ENCODE results near the gene ACSS3. TPM values are rescaled to one million over a fixed set of nuclear protein-coding genes. Genes with fewer than 3 reads are reported as not detected.

Gene ACSS3
- total RNA-seq, 1 experiment from 2014 or later: 19.3 TPM

DNA sequence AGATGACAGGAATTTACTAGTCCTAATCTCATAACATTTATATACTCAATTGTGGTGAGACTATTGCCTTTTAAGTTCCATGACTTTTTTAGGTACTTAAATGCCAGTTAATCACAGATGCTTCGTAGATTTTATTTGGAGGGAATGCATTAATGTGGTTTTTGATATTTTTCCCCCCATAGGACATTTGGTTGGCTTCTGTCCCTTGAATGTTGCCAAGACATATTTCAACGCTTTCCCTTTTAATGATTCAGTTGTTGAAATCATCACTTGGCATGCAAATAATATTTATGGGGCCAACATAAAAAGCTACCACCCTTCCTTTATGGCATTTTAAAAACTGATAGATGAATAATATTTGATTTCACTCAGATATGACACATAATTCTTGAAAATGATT, 172.1 kb downstream of the ACSS3 start:
- Histone ChIP-seq H2BK120ac (ENCODE audit: low read depth, low read length, poor library complexity, severe bottlenecking) (no peak overlapping the region), H2BK12ac (ENCODE audit: insufficient read length, low read depth, low read length) (no peak overlapping the region), H4K8ac (replicated peaks; ENCODE audit: insufficient read length, low read depth, low read length) (no peak overlapping the region), H4K20me1 (ENCODE audit: control insufficient read depth, insufficient read depth, insufficient read length) (no peaks in the 10 kb centered on the region), H4K91ac (ENCODE audit: insufficient read length, low read depth, low read length) (no peak overlapping the region), H2BK5ac (ENCODE audit: insufficient read length, low read length) (no peak overlapping the region), H3K4me1 (ENCODE audit: insufficient read depth, low read length) (no peaks in the 10 kb centered on the region), H3K23me2 (ENCODE audit: insufficient read length, low read depth, low read length, poor library complexity, severe bottlenecking) (no peaks in the 10 kb centered on the region), H2BK20ac (ENCODE audit: low read depth, low read length, poor library complexity, severe bottlenecking) (no peak overlapping the region), H3K23ac (ENCODE audit: insufficient read length, low read depth, low read length) (no peak overlapping the region), H3K18ac (ENCODE audit: insufficient read length, low read depth, low read length) (no peak overlapping the region), H2AFZ (ENCODE audit: low read length) (no peak overlapping the region), H2BK15ac (ENCODE audit: low read depth, low read length) (no peak overlapping the region), H3K9me3 (ENCODE audit: control insufficient read depth, low read depth, low read length) (no peaks in the 10 kb centered on the region), H3K4ac (ENCODE audit: low read depth, low read length) (no peak overlapping the region), H3K14ac (ENCODE audit: insufficient read depth, low read length) (no peak overlapping the region), H3K4me2 (ENCODE audit: insufficient read depth, insufficient read length, low read length) (no peak overlapping the region), H3T11ph (ENCODE audit: low read length) (no peak overlapping the region), H3K79me2 (ENCODE audit: insufficient read depth, low read length) (no peaks in the 10 kb centered on the region), H3K79me1 (ENCODE audit: insufficient read depth, low read depth, low read length, poor library complexity, severe bottlenecking) (no peaks in the 10 kb centered on the region), H3K27me3 (ENCODE audit: insufficient read depth, low read length) (no peaks in the 10 kb centered on the region), H4K5ac (ENCODE audit: insufficient read length, low read depth, low read length) (no peak overlapping the region), H3K56ac (ENCODE audit: insufficient read length, low read depth, low read length) (no peak overlapping the region), H2AK5ac (ENCODE audit: insufficient read length, low read length) (no peak overlapping the region), H3K9ac (ENCODE audit: extremely low read depth, insufficient read length, low read length) (no peak overlapping the region), H3K27ac (ENCODE audit: insufficient read length, low read depth, low read length) (no peak overlapping the region)
- H3K27ac Mint-ChIP-seq: no peak overlapping the region
- peaks cover 0 to under 1% (median 0%) of the 10 kb centered on the region in 3 experiments; a peak in 1 of 7 replicates for H3K36me3 Mint-ChIP-seq (ENCODE audit: insufficient read depth in 1 of 3, low read depth in 3 of 3)
- no peak overlapping the region for H3K4me3 Mint-ChIP-seq
- WGBS (ENCODE audit: extremely low coverage, insufficient read length, low lambda C conversion rate): no CpG with 5 or more reads among the region's 2 CpGs
- H3K4me1 Mint-ChIP-seq: peaks cover 12% of the 10 kb centered on the region in 2 experiments
- TF ChIP-seq, protein P1, sequence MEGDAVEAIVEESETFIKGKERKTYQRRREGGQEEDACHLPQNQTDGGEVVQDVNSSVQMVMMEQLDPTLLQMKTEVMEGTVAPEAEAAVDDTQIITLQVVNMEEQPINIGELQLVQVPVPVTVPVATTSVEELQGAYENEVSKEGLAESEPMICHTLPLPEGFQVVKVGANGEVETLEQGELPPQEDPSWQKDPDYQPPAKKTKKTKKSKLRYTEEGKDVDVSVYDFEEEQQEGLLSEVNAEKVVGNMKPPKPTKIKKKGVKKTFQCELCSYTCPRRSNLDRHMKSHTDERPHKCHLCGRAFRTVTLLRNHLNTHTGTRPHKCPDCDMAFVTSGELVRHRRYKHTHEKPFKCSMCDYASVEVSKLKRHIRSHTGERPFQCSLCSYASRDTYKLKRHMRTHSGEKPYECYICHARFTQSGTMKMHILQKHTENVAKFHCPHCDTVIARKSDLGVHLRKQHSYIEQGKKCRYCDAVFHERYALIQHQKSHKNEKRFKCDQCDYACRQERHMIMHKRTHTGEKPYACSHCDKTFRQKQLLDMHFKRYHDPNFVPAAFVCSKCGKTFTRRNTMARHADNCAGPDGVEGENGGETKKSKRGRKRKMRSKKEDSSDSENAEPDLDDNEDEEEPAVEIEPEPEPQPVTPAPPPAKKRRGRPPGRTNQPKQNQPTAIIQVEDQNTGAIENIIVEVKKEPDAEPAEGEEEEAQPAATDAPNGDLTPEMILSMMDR (conservative IDR thresholded peaks at IDR 0.05): no peak
- no peak for DNase-seq
- no peaks in the 10 kb centered on the region for H3K9me3 Mint-ChIP-seq
- H3K27me3 Mint-ChIP-seq (ENCODE audit: low read depth): no peaks in the 10 kb centered on the region

Measured in H9 (cell line).